Measurements from ENCODE around the gene TMBIM1.

TMBIM1 gene

DNA sequence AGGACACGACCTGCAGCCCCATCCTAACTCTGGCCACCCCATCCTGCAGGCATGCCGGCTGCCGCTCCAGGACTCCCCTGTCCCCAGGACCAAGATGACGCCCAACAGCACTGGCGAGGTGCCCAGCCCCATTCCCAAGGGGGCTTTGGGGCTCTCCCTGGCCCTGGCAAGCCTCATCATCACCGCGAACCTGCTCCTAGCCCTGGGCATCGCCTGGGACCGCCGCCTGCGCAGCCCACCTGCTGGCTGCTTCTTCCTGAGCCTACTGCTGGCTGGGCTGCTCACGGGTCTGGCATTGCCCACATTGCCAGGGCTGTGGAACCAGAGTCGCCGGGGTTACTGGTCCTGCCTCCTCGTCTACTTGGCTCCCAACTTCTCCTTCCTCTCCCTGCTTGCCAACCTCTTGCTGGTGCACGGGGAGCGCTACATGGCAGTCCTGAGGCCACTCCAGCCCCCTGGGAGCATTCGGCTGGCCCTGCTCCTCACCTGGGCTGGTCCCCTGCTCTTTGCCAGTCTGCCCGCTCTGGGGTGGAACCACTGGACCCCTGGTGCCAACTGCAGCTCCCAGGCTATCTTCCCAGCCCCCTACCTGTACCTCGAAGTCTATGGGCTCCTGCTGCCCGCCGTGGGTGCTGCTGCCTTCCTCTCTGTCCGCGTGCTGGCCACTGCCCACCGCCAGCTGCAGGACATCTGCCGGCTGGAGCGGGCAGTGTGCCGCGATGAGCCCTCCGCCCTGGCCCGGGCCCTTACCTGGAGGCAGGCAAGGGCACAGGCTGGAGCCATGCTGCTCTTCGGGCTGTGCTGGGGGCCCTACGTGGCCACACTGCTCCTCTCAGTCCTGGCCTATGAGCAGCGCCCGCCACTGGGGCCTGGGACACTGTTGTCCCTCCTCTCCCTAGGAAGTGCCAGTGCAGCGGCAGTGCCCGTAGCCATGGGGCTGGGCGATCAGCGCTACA is 29.4 kb downstream of the TMBIM1 start:
- no peak for TF ChIP-seq GATA2 (IDR thresholded peaks at IDR 0.05; ENCODE audit: low read depth, low read length)
- no peak for TF ChIP-seq GATA3 (IDR thresholded peaks at IDR 0.05; ENCODE audit: low read depth, low read length)

DNA sequence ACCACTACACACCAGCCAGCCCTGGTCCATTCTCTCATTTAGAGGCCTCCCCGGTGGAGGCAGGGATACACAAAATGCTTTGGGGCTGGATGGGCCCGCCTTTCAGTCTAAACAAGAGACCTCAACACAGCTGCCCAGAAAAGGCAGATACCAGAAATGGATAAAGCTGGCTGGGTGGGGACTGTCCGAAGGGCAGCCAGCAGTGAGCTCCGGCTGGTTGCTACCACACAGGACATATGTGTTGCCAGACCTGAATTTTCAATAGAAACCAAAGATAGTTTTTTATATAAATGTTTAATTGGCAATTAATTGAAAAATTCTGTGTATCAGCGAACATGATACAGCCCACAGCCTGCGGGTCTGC is 30.1 kb downstream of the TMBIM1 start:
- TF ChIP-seq GATA2 (IDR thresholded peaks at IDR 0.05; ENCODE audit: low read depth, low read length), result no peak
- no peak for TF ChIP-seq GATA3 (IDR thresholded peaks at IDR 0.05; ENCODE audit: low read depth, low read length)

DNA sequence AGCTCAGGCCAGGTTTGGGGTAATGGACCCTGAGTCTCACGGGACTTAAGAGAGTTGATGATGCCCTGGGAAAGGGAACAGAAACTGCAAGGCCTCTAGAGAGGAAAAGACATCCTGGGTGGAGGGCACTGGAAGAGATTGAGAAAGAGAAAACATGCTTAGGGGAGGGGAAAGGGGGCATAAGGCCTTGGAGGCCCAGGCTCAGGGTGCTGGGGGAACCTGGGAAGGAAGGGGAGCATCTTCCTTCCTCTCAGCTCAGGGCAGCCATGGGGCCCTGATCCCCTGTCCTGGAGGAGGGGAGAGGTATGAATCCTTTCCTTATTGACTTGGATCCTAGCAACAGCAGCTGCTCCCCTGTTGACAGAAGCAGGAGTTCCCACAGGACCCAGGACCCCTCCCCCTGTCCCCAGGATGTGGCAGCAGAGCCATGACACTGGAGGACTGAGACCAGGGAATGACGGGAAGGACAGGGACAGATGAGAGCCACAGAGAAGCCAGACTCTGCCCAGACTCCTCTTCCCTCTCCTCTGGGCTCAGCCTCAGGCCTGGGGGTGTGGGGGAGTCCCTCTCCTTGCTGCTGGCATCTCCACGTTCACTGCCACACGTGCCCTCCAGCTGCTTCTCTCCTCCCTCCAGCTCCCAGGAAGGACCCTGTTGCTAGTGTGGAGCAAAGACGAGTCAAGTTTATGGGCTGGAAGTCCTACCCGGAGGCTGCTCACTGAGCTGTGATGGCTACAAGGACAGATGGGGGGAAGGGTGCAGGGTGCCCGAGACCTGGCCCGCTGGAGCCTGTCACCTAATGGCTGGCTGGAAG is 30.7 kb downstream of the TMBIM1 start:
- TF ChIP-seq GATA2 (IDR thresholded peaks at IDR 0.05; ENCODE audit: low read depth, low read length) (no peak), GATA3 (IDR thresholded peaks at IDR 0.05; ENCODE audit: low read depth, low read length) (no peak)

DNA sequence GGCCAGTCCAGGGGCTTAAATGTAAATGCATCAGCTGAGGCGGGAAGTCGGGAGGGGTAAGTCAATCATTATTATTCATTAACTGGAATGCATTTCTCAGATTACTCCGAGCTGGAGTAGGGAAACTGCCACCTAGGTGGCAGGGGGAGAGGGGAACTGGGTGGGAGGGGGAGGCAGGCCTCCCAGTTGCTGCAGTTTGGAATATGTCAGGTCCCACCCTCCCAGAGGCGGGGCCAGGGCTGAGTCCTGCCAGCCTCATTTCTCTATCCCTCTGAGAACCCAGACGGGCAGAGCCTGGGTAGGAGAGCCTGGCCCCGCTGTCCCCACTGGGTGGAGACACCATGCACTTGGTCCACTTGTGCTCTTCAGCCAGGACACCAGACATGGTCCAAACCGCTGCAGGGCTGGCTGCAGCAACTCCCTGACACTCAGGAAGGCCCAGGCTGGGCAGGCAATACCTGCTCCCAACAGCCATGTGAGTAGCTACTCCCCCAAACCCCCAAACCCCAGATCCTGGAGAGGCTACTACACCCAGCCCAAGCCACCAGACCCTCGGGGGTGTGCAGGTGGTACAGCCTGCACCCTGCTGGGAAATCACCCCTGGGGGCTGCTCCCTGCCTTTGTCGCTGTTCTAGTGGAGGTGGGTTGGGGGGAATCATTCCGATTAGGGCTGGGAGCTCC is 31.4 kb downstream of the TMBIM1 start, which contains the start of gene GPBAR1:
TSS of gene GPBAR1 (plus strand) at position 274 of the 681 bp plus-strand sequence. CDS start 1,710 bp downstream, outside the sequence.
- TF ChIP-seq GATA2 (IDR thresholded peaks at IDR 0.05; ENCODE audit: low read depth, low read length), result no peak
- TF ChIP-seq GATA3 (IDR thresholded peaks at IDR 0.05; ENCODE audit: low read depth, low read length), result no peak

DNA sequence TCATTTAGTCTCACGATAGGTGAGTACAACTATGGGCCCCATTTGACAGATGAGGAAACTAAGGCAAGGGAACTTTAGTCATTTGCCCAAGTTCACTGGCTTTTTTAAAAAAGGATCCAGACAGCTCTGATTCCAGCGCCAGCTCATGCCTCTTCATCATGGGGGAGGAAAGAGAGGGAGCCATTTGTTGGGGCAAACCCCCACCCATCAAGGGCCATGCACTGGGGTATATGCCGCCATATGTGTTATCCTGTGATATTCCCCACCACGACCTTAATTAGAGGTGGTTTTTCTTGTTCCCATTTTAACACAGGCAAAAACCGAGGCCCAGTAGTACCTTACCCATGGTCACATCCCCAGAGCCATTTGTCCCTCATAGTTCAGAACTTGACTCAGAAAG is 32.1 kb downstream of the TMBIM1 start:
- TF ChIP-seq GATA3 (IDR thresholded peaks at IDR 0.05; ENCODE audit: low read depth, low read length) (no peak), GATA2 (IDR thresholded peaks at IDR 0.05; ENCODE audit: low read depth, low read length) (no peak)

DNA sequence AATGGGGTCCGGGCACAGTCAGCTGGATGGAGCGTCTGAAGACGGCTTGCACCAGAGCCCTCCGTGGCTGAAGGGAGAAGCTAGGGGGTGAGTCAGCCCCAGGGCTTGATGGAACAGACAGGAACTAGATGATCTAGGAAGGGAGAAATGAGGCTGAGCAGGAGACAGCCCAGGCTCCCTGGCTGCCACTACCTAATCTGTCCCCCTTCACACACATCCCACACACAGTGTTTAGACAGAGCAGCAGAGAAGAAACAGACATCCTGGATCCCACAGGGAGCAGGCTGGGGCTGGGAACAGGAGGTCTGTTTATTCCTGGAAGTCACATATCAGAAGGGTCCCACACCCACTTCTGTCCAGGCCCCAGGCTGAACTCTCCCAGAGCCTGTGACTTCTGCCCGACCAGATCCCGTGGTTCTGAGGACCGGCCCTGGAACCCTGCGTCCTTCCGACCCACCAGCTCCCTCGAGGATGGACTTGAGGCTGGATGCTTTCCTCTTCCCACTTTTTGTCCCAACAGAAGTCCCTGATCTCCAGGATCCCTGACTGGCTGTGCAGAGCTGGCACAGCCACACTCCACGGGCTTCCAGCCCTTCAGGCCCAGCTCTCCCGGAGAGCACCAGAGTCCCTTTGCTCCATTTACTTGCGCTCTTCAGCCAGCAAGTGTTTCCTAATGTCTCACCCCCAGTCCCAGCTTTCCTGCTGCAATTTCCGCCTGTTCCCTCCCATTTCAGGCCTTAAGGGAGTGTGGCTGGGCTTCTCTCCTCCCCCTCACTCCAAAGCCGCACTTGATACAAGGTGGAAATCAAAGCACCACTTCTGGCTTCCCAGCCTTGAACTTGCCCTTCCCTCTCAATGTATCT is 33.0 kb downstream of the TMBIM1 start:
- TF ChIP-seq GATA3 (IDR thresholded peaks at IDR 0.05; ENCODE audit: low read depth, low read length), result no peak
- no peak for TF ChIP-seq GATA2 (IDR thresholded peaks at IDR 0.05; ENCODE audit: low read depth, low read length)

DNA sequence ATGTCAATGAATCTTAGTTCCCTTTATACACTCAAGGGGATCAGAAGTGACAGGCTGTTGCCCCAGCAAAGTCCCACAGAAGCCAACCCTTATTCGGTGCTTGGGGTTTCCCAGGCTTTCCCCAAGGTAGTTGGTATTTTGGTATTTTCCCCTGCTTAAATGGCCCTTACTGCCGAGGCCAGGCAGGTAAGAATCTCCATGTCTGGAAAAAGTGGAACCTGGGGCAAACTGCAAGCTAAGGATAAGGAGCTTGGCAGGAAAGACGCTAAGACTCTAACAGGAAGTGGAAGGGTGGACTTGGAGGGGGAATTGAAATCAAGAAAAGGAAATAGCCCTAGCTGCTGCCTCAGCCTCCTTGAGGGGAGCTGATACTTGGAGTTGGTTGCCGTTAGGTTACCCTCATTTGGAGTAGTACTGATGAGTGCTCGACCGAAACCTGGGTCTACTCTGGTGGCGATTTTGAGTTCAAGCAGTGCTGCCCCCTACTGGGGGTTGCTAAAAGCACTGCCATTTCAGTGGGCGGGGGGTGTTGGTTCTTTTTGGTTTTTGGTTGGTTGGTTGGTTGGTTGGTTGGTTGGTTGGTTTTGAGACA is 34.8 kb downstream of the TMBIM1 start:
- no peak for TF ChIP-seq GATA3 (IDR thresholded peaks at IDR 0.05; ENCODE audit: low read depth, low read length)
- TF ChIP-seq GATA2 (IDR thresholded peaks at IDR 0.05; ENCODE audit: low read depth, low read length), result no peak

DNA sequence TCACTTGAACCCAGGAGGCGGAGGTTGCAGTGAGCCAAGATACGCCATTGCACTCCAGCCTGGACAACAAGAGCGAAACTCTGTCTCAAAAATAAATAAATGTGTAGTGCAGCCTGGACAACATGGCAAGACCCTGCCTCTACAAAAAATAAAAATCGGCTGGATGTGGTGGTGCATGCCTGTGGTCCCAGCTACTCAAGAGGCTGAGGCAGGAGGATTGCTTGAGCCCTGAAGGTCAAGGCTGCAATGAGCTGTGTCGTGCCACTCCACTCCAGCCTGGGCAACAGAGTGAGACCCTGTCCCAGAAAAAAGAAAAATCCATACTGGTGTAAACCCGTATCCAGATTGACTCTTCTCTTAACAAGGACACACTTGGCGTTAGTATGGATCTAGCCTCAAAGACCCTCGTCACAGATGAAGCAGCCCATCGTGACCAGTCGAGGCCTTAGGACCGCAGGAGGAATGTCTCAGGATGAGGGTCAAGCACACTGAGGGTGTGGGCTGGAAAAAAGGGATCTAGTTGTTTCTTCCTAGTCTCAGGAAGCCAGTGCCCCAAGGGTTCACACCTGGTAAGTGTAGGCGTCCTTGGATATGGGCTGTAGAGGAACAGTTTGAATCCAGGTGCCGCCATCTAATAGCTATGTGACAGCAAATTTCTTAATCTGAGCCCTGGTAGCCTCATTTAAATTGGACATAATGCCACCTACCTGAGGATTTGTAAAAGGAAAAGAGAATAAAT is 35.5 kb downstream of the TMBIM1 start:
- TF ChIP-seq GATA3 (IDR thresholded peaks at IDR 0.05; ENCODE audit: low read depth, low read length) (no peak), GATA2 (IDR thresholded peaks at IDR 0.05; ENCODE audit: low read depth, low read length) (no peak)

DNA sequence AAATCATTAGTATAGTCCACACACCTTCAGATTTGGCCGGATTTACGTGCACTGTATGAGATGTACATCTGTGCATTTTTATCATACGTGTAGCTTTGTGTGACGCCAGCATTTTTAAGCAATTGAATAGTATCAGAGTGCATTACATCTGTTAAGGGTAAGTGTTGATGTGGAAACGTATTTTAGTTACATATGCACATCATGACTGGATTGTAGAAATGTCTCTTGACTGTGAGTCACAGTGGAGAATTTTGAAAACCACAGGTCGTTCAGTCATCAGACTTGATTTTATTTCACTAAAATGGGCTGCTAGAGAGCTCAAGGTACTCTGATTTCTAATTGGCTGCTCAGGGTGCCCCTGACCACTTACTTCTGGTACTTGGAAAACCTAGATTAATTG is 36.9 kb downstream of the TMBIM1 start:
- TF ChIP-seq GATA2 (IDR thresholded peaks at IDR 0.05; ENCODE audit: low read depth, low read length) (no peak), GATA3 (IDR thresholded peaks at IDR 0.05; ENCODE audit: low read depth, low read length) (no peak)

DNA sequence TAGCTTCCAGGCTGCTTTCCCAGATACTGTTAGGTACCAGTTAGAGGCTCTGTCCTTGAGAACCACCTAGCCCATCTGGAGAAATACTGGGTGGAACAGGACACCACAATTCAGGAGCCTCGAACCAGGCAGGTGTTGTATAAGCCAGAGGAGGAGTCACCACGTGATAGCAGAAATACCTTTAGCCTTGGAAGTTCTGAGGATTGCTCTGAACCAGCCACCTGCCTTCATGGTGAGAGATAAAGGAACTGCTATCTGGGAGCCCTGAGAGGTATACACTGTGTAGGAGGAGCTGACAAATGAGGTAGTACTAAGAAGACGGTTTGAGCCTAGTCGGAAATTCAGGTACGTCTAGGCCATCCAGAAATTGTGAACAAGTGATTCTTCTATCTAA is 39.1 kb downstream of the TMBIM1 start:
- TF ChIP-seq GATA3 (IDR thresholded peaks at IDR 0.05; ENCODE audit: low read depth, low read length) (no peak), GATA2 (IDR thresholded peaks at IDR 0.05; ENCODE audit: low read depth, low read length) (no peak)

DNA sequence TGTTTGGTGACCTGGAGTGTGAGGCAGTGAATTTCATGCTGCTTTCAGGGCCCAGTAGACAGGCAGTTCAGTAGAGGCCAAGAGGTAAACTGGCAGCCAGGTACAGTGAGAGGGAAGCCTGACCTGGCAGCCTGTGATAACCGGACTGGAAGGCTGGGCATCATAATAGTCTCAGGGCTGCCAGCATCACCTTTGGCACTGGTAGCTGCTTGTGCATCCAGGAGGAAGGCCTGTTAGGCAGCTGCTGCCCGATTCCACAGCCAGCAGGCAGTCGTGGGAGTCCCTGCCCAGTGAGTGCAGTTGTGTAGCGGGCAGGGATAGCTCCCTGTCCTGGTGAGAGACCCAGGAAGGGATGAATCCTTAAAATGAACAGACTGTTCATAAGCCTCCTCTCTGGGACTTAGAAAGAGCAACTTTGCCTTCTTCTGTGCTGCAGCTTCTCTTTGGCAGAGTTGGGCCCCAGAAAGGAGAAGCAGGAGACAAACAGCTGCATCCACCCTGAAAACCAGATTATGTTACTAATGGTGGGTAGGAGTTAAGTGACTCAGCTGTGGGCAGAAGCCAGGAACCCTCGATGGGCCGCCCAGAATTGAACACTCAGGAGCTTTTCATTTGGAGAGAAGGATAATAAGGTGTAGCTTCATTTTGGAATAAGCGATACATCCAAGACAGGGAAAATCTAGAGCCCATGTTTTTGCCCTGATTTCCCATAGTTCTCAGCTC is 39.6 kb downstream of the TMBIM1 start:
- no peak for TF ChIP-seq GATA3 (IDR thresholded peaks at IDR 0.05; ENCODE audit: low read depth, low read length)

DNA sequence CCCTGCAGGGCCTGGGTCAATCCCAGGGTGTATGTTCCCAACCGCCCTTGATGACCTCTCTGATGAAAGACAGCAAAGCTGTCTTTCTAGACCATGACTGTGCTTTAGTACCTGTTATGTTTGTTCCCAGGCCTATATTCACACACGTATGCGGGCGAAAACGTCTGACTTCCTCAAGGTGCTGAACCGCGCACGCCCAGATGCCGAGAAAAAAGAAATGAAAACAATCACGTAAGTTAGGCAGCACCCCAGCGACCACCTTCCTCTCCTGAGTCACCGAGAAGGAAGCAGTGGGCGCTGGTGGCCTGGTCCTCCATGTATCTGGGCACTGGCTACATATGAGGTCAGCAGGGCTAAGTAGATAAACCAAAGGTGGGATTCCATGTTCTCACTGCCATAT is 42.6 kb downstream of the TMBIM1 start:
- TF ChIP-seq GATA2 (IDR thresholded peaks at IDR 0.05; ENCODE audit: low read depth, low read length) (no peak), GATA3 (IDR thresholded peaks at IDR 0.05; ENCODE audit: low read depth, low read length) (no peak)

Data from SH-SY5Y (cell line).